Stimulated activated naive CD8-positive, alpha-beta T cell treated with anti-CD3 and anti-CD28 coated beads, Interleukin-15, Interleukin-2, amounts not matched to agents 100 ng/mL and 50 ng/mL, for 24 hours (primary cell): ENCODE measurements around the gene INPP4B.
"Not testable (repeated sequence)": the region's sequence is repeated elsewhere in the genome, so short reads cannot be mapped to it uniquely, and the experiment has no call there.

Experiments used
- H3K27ac Mint-ChIP-seq: one replicate; pipeline ENCODE4 v1.8.0; 2021; ENCODE audit warnings: mild to moderate bottlenecking, mixed read lengths
- H3K27me3 Mint-ChIP-seq: one replicate; pipeline ENCODE4 v1.8.0; 2021; ENCODE audit warnings: mixed read lengths
- H3K36me3 Mint-ChIP-seq: one replicate; pipeline ENCODE4 v1.8.0; 2021; ENCODE audit warnings: low read depth, mixed read lengths
- H3K4me1 Mint-ChIP-seq: one replicate; pipeline ENCODE4 v1.8.0; 2021; ENCODE audit warnings: low read depth, mixed read lengths
- H3K4me3 Mint-ChIP-seq: one replicate; pipeline ENCODE4 v1.8.0; 2021; ENCODE audit warnings: mild to moderate bottlenecking, mixed read lengths
- H3K9me3 Mint-ChIP-seq: one replicate; pipeline ENCODE4 v1.8.0; 2021; ENCODE audit warnings: mixed read lengths

INPP4B gene

DNA sequence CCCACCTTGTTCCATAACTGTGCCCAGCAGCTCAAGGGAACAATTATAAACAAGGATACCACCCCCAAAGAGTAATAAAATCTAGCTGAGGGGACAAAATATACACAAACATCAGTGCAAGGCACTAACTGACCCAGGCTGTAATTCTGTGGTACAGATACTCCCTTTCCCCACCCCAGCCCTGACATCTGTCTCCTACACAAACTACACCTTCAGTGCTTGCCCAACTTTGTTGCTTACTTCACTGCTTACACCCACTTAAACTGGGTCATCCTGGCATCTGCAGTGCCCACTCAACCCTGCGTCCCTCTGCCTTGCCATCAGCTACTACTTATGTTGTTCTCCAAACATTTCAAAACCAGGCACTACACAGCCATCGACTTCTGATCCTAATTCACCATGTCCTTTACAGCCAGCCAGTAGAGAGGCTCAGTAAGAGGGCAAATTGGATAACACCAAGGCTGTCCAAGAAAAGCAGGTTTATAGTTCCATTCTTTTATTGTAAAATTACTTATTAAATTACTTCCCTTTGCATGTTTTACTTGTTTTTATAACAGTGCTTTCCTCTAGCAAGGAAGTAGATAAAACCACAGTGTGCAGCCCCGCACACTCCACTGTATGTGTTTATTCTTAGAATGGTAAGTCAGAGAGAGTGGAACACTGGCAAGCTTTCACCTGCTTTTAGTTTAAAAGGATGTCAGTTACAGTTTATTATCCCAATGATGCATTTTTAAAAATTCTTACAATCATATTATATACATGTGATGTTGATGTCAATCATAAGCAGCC is 149.6 kb downstream of the INPP4B start:
- no peaks in the 10 kb centered on the region for H3K27me3 Mint-ChIP-seq
- H3K4me1 Mint-ChIP-seq: peaks cover 56% of the 10 kb centered on the region

DNA sequence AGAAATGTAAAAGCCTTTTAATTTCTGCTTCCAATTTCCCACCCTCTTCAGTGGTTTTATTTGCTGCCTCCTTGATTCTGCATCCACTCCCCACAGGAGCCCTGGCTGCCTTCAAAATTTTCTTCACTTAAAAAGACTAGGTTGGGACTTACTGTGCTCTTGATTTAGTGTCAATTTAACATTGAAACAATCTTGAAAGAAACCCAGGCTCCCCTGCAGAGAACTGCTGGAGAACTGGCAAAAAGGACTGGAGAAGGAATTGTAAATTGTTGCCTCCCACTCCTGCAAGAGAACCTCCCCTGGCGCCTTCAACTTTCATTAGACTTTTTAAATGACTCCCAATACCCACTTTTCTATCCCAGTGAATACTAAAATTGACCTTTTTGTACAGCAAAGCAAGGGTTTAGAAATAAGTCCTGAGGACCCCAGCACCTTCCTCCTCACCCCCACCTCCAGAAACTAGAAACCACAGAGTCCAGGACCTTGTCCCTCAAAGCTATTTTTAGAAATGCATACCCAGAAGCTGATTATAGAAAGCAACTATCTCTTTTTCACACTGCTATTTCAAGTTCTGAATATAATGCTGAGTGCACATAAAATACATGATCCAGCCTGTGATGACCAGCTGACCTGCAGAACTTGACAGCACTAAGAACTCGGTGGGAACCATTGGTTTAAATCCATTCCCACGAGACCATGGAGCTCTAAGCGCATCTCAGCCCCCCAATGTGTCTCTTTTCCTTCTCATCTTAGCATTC is 155.5 kb downstream of the INPP4B start:
- Mint-ChIP-seq H3K4me1 (peaks cover 6% of the 10 kb centered on the region), H3K27ac (no peak overlapping the region), H3K36me3 (no peaks in the 10 kb centered on the region), H3K4me3 (no peak overlapping the region), H3K27me3 (no peaks in the 10 kb centered on the region), H3K9me3 (no peaks in the 10 kb centered on the region)

More for the DNA sequence above, 149.6 kb downstream of the INPP4B start:
- no peaks in the 10 kb centered on the region for H3K9me3 Mint-ChIP-seq
- H3K27ac Mint-ChIP-seq: peak overlapping the region; percentile 32
- no peaks in the 10 kb centered on the region for H3K36me3 Mint-ChIP-seq
- no peak overlapping the region for H3K4me3 Mint-ChIP-seq

DNA sequence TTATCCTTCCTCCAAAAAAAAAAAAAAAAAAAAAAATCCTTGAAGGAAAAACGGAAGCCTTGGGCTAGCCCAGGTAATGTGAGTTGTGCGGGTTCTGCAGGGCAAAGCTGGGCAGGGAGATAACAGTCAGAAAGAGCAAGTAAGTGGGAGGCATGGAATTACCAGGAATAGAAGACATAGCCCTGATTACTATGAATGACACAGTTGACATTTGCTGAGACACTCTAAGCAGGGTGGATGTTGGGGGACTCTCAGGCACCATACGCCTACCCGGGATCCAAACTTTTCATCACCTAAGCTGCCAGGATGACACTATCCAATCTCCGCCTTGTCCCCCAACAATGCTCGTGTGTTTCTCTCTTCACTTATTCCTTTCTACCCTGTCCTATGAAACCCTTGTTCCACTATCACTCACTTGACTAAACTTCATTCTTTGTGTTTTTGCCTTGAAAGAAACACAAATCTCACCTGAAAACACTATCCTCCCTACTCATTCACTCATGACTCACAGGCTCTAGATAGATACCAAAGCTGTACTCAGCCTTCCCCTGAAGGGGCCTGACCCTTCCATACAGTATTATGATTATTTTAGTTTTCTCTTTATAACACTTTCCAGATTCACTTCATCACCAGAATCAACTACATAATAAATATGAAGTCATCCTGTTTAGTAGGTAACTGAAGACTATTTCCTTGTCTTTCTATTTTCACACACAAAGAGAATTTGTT is 158.4 kb downstream of the INPP4B start:
- H3K27ac Mint-ChIP-seq: no peak overlapping the region
- H3K36me3 Mint-ChIP-seq: no peaks in the 10 kb centered on the region
- peaks cover 6% of the 10 kb centered on the region for H3K4me1 Mint-ChIP-seq
- no peaks in the 10 kb centered on the region for H3K27me3 Mint-ChIP-seq
- no peaks in the 10 kb centered on the region for H3K9me3 Mint-ChIP-seq
- no peak overlapping the region for H3K4me3 Mint-ChIP-seq

DNA sequence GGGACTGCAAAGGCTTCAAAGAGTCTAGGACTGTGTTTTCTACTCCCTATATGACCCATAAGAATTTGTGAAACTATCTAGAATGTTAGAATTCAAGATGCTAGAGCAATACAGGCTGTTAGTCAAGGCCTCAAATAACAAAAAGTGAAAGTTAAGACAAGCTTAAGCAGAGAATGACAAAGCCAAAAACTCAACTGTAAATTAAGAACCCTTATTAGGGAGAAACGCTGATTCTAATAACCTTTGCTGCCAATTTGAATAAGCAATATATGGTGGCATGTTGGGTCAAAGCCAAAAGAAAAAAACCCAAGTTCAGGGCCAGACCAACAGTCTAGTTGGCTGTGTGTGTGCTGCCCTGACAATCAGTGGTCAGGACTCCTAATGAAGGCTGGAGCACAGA is 160.0 kb downstream of the INPP4B start:
- peaks cover 6% of the 10 kb centered on the region for H3K4me1 Mint-ChIP-seq
- no peaks in the 10 kb centered on the region for H3K27me3 Mint-ChIP-seq
- H3K4me3 Mint-ChIP-seq: no peak overlapping the region
- no peaks in the 10 kb centered on the region for H3K9me3 Mint-ChIP-seq
- no peak overlapping the region for H3K27ac Mint-ChIP-seq
- no peaks in the 10 kb centered on the region for H3K36me3 Mint-ChIP-seq

DNA sequence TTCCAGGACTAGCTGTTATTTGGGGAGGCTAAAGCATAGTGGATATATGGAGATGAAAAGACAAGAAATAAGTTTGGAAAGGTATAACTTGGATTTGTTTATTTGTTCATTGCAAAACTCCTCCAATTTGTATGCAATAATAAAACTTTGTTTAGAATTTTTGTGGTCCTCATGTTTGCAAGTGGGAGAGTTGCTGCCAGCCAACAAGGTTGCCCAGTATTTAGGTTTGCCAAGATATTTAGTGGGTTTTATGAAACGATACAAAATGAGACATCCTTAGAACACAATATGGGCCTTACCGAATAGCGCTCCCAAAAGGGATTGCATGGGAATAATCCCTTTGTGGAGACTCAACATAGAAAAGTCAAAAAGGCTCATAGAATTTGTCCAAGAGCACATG is 162.1 kb downstream of the INPP4B start:
- Mint-ChIP-seq H3K27me3 (no peaks in the 10 kb centered on the region), H3K9me3 (no peaks in the 10 kb centered on the region), H3K36me3 (no peaks in the 10 kb centered on the region), H3K4me1 (peaks cover 6% of the 10 kb centered on the region), H3K4me3 (no peak overlapping the region), H3K27ac (no peak overlapping the region)

DNA sequence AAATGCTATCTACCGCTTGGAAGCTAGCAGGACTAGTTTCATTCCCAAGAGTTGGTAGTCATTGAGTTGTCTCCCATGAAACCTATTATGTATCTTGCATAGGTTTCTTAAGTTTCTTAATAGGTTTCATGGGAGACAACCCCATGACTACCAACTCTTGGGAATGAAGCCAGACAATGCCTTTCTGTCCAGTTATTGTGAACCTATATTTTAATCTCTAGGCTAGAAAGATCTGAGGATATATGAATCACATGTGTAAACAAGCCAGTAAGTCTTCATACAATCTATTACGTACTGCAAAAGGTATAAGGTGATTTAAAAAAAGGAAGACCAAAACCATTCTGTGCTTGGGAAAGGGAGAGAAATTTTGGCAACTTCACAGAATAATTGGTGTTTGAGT is 162.6 kb downstream of the INPP4B start:
- Mint-ChIP-seq H3K4me1 (peaks cover 6% of the 10 kb centered on the region), H3K27ac (no peak overlapping the region), H3K9me3 (no peaks in the 10 kb centered on the region), H3K4me3 (no peak overlapping the region), H3K27me3 (no peaks in the 10 kb centered on the region), H3K36me3 (no peaks in the 10 kb centered on the region)

DNA sequence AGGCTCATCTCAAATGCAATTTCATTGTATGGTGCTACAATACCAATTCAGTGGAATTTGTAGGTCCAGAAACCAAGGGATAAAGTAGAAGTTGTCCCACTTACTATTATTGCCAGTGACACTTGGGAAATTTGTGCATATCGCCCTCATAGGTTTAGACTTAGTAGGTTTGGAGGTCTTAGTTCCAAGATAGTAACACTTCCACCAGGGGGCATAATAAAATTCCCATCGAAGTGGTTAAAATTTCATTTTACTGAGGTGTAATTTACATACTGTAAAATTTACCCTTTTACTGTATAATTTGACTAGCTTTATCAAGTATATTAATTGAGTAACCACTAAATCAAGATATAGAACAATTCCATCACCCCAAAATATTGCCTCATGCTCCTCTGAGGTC is 174.6 kb downstream of the INPP4B start:
- no peaks in the 10 kb centered on the region for H3K4me1 Mint-ChIP-seq
- peaks cover 22% of the 10 kb centered on the region for H3K36me3 Mint-ChIP-seq
- no peaks in the 10 kb centered on the region for H3K27me3 Mint-ChIP-seq
- peaks cover 54% of the 10 kb centered on the region for H3K9me3 Mint-ChIP-seq
- H3K4me3 Mint-ChIP-seq: no peak overlapping the region
- no peak overlapping the region for H3K27ac Mint-ChIP-seq

DNA sequence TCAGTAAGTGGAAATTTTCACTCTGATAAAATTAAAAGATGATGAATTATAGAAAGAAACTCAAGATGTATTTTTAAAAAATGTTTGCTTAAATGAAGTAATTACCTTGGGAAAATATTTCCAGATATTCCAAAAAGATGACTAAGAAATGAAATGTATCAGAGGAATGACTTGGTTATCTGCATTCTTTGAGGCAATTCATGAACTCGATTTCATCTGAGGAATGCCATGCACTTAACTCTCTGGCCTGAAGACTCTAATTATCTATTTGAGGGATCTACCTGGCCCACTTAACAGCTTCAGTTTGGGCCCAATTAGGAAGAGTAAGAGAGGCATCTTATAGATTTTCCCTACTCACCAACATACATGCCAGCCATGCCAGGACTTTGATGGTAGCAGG is 182.3 kb downstream of the INPP4B start:
- H3K9me3 Mint-ChIP-seq: peaks cover 41% of the 10 kb centered on the region
- no peak overlapping the region for H3K4me3 Mint-ChIP-seq
- no peaks in the 10 kb centered on the region for H3K4me1 Mint-ChIP-seq
- H3K27me3 Mint-ChIP-seq: no peaks in the 10 kb centered on the region
- H3K36me3 Mint-ChIP-seq: peaks cover 11% of the 10 kb centered on the region
- H3K27ac Mint-ChIP-seq: no peak overlapping the region

DNA sequence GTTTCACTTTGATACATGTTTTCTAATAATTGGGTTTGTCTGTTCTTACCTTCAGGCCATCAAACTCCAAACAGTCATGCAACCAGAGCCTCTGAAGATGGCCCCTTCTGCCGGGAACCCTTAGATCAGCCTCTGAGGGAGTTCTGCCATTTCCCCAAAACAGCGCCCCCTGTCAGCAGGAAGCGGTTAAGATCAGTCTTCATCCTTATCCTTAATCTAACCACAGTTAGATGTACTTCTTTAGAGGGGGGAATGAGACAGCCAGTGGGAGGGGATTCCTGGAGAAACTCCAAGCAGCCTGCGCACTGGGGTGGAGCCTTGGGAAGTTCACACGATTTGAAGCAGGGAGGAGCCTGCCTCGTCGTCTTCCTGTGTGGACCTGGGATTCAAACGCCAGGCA is 185.4 kb downstream of the INPP4B start:
- Mint-ChIP-seq H3K27ac (no peak overlapping the region), H3K36me3 (peaks cover 19% of the 10 kb centered on the region), H3K4me1 (no peaks in the 10 kb centered on the region), H3K27me3 (no peaks in the 10 kb centered on the region), H3K4me3 (no peak overlapping the region), H3K9me3 (peaks cover 32% of the 10 kb centered on the region)

DNA sequence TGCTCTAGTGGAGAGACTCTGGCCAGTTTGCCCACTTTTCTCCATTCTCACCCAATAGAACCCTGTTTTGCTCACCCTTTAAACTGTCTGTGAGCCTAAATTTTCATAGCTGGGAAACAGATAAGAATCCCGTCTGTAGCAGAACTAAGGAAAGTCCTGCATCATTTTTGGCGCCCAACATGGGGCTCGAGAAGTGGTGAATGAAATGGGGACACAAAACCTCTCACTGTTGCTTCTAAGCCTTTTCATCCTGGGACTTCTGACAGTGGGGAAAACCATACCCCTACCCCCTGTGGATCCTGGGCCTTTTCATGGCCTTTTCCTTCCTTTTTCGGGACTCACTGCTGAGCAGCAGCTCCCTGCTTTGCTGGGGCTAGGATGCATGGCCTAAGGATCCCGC is 189.9 kb downstream of the INPP4B start:
- H3K27ac Mint-ChIP-seq: no peak overlapping the region
- peaks cover 54% of the 10 kb centered on the region for H3K36me3 Mint-ChIP-seq
- no peaks in the 10 kb centered on the region for H3K27me3 Mint-ChIP-seq
- no peaks in the 10 kb centered on the region for H3K4me1 Mint-ChIP-seq
- peaks cover 42% of the 10 kb centered on the region for H3K9me3 Mint-ChIP-seq
- H3K4me3 Mint-ChIP-seq: no peak overlapping the region

DNA sequence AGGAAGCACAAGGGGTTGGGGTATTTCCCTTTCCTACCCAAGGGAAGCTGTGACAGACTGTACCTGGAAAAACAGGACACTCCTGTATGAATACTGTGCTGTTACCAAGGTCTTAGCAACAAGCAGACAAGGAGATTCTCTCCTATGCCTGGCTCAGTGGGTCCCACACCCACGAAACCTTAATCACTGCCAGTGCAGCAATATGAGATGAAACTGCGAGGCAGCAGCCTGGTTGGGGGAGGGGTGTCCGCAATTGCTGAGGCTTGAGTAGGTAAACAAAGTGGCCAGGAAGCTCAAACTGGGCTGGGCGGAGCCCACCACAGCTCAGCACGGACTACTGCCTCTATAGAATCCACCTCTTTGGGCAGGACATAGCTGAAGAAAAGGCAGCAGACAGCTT is 197.7 kb downstream of the INPP4B start:
- Mint-ChIP-seq H3K27ac (no peak overlapping the region), H3K4me3 (no peak overlapping the region), H3K9me3 (peaks cover 44% of the 10 kb centered on the region), H3K27me3 (no peaks in the 10 kb centered on the region), H3K4me1 (peaks cover 14% of the 10 kb centered on the region), H3K36me3 (peaks cover 39% of the 10 kb centered on the region)

DNA sequence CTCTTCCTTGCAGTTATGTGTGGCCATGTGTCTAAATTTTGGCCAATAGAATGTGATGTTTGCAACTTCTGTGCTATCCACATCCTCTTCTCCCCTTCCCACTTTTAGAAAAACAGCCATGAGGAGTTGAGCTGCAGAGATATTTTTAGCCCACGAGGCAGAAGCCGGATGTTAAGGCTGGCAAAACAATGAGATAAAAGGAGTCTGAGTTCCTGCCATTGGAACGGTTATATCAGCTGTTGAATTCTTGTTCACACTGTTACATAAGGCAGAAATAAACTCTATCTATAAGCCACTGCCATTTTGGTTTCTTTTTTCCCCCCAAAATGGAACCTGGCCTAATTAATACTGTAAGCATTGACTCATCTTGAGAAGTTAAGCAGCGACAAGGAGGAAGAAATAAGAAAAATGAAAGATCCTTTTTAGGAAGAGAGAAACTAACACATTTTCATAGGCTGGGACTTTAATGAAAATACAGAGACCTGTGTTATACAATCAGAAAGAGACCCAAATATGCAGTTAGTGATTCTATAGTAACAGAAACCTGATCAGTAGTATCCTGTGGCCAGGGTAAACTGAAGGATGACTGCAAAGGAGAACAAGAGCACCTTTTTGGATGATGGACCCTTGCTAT is 200.5 kb downstream of the INPP4B start:
- Mint-ChIP-seq H3K27me3 (no peaks in the 10 kb centered on the region), H3K9me3 (peaks cover 35% of the 10 kb centered on the region), H3K36me3 (peaks cover 18% of the 10 kb centered on the region), H3K4me3 (peak overlapping the region; percentile 32), H3K27ac (peak overlapping the region; percentile 54), H3K4me1 (peaks cover 14% of the 10 kb centered on the region)

DNA sequence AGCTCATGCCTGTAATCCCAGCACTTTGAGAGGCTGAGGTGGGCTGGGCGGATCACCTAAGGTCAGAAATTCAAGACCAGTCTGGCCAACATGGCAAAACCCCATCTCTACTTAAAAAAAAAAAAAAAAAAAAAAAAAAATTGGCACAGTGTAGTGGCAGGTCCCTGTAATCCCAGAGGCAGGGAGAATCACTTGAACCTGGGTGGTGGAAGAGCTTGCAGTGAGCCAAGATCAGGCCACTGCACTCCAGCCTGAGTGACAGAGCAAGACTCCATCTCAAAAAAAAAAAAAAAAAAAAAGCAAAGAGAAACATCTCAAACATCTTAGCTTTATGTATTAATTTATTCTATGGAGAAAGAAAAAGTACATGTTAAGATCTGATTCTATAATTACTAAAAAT is 201.5 kb downstream of the INPP4B start:
- Mint-ChIP-seq H3K36me3 (peaks cover 15% of the 10 kb centered on the region), H3K4me1 (peaks cover 14% of the 10 kb centered on the region), H3K9me3 (peaks cover 28% of the 10 kb centered on the region)
- H3K27ac Mint-ChIP-seq, H3K4me3 Mint-ChIP-seq, H3K27me3 Mint-ChIP-seq: not testable (repeated sequence)

DNA sequence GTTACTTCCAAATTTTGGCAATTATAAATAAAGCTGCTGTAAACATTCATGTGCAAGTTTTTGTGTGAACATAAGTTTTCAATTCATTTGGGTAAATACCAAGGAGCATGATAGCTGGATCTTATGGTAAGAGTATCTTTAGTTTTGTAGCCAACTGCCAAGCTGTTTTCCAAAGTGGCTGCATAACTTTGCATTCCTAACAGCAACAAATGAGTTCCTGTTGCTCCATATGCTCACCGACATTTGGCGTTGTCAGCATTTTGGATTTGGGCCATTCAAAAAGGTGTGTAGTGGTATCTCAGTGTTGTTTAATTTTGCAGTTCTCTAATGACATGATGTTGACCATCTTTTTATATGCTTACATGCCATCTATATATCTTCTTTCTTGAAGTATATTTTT is 208.5 kb downstream of the INPP4B start:
- H3K9me3 Mint-ChIP-seq: peaks cover 13% of the 10 kb centered on the region
- no peaks in the 10 kb centered on the region for H3K27me3 Mint-ChIP-seq
- H3K4me3 Mint-ChIP-seq: no peak overlapping the region
- H3K4me1 Mint-ChIP-seq: no peaks in the 10 kb centered on the region
- no peak overlapping the region for H3K27ac Mint-ChIP-seq
- H3K36me3 Mint-ChIP-seq: peaks cover 4% of the 10 kb centered on the region

DNA sequence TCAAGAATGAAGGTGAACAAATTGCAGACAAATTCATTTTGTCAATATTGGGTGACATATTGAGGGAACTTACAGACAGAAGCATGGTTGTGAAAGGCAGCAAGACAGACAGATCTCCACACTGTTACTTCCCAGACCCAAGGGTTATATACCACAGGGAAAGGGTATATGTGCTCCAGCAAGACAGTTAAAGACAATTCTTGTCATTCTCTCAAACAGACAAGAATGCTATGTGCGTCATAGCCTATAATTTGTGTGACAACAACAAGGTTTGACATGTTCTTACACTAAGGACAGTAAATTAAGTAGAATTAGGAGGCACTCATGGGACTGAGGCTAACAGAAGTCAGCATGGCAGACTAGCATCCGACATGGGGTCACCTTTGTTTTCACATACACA is 214.3 kb downstream of the INPP4B start:
- Mint-ChIP-seq H3K4me3 (no peak overlapping the region), H3K36me3 (no peaks in the 10 kb centered on the region), H3K4me1 (no peaks in the 10 kb centered on the region), H3K27ac (no peak overlapping the region), H3K27me3 (no peaks in the 10 kb centered on the region), H3K9me3 (peaks cover 15% of the 10 kb centered on the region)
